HG03196 (cell line): ENCODE data around the gene GTPBP1.
A peak's percentile ranks its signal among the peaks of the same experiment; 100 is the strongest.

Experiments used
- ATAC-seq: cut with Tn5 transposase; IDR thresholded peaks from one replicate; pipeline ENCODE4 v1.9.1; 2021; ENCODE audit not compliant: unreplicated experiment

The GTPBP1 gene

DNA sequence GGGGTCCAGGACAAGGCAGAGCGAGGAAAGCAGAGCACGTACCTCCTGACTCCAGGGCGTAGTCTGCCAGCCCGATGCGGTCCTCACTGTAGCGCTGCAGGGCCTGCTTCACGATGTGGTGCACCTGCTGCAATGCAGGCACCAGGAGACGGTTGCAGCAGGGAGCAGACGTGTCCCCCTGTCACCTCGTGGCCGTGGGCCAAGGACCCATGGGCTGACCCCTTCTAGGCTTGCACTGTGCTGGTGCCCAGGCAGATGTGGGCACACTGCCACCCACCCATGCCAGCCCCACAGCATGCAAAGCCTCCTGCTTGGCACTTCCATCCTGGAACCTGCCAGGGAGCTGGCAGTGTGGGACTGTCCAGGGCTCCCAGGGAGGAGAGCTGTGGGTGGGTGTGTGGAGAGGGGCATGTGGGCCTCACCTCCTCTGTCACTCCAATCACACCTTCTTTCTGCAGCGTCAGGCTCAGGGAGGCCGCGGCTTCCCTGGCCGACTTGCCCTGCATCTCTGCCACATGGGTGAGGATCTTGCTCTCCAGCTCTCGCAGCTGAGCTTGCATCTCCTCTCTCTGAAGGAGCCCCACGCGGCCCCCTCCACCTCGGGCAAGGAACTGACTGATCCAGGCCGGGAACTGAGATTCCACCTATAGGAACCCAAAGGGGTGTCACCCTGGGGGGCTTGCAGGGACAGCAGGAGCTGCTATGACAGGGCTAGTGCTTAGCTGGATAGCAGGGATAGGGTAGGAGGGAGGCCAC lies 33.7 kb downstream of the GTPBP1 start:
- ATAC-seq = no peak

DNA sequence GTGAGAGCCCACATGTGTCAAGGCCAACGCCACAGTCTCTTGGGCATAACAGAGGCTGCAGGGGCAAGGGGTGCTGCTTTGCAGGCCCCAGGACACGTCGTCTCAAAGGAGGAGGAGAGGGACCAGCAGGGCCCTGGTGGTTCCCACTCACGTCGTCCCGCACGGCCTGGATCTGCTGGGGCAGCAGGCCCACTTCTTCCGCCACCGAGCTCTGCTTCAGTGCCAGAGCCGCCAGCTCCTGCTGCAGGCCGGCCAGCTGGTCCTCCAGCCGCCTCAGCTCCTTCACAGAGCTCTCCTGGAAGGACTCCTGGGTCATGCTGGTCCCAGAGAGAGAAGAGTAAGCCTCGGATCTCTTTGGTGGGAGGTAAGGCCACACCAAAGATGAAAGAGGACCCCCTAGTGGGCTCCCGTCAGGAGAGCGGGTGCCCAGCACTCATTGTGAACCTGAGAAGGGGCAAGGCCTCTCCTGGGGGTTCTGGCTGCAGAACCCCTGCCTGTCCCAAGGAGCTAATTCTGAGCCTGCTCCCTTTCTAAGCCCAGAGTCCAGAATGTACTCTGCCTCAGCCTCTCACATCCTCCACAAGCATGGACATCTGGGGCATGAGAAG lies 34.5 kb downstream of the GTPBP1 start:
- ATAC-seq = no peak

- no peak for ATAC-seq
These were observed 35.0 kb downstream of the GTPBP1 start for GRCh38 chr22:38740754-38741153.

DNA sequence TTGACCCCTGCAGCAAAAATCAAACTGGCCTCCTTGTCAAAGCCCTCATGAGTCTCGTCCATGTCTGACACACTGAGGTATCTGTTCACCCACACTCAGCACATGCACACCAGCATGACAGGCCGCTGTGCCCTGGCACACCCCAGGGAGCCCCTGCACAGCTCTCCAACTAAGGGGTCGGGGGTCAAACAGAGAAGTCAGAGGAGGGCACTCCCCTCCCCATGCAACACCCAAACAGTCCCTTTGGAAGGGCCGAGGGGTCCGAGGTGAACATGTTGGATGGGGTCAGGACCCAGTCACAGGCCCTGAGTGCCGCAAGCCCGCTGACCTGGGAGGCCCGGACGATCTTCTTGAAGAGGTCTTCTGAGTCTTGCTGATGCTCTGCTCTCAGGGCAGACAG lies 35.4 kb downstream of the GTPBP1 start:
- no peak for ATAC-seq

DNA sequence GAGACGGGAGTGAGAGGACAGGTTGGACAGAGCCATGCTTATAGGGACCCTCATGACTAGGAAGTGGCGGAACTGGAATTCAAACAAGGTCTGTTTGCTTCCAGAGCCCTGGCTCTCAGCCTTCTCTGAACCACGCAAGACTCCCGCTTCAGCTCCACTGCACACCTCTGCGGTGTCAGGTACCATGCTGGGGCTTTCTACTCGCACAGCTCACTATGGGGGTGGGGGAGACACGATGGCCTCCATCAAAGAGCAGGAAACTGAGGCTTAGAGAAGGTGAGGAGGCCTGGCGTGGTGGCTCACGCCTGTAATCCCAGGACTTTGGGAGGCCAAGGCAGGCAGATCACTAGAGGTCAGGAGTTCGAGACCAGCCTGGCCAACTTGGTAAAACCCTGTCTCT lies 35.8 kb downstream of the GTPBP1 start:
- no peak for ATAC-seq

DNA sequence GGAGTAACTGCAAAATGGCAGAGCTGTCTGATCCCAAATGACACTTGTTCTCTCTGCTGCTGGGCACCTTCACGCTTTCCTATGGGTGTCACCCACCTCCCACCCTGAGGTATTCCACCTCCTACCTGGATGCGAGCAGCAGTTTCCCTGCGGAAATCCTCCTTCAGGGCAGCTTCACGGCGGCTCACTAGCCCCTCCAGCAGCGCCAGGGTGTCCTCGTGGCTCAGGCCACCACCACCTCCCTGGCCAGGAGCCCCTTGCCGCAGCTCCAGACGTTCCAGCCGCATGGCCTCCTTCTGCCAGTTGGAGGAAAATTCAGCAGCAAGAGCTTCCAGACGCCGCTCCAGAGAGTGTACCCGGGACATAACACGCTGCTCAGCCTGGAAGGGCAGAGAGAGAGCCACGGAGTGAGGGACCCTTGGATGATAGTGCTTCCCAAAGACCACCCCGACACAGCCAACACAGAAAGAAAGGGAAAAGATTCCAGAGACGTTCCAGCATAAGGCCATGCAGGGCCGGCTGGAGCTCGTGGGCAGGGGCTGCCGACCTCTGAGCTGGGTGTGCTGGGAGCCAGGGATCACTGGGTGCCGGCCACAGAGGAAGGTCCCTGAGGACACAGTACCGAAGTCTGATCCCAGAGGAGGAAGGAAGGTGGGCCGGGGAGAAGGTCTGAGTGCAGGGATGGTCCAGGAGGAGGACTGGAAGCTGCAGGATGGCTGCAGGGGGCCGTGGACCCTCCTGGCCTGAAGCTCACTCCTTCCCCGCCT lies 36.6 kb downstream of the GTPBP1 start:
- no peak for ATAC-seq

- no peak for ATAC-seq
These were observed 39.2 kb downstream of the GTPBP1 start for GRCh38 chr22:38744981-38745380.

DNA sequence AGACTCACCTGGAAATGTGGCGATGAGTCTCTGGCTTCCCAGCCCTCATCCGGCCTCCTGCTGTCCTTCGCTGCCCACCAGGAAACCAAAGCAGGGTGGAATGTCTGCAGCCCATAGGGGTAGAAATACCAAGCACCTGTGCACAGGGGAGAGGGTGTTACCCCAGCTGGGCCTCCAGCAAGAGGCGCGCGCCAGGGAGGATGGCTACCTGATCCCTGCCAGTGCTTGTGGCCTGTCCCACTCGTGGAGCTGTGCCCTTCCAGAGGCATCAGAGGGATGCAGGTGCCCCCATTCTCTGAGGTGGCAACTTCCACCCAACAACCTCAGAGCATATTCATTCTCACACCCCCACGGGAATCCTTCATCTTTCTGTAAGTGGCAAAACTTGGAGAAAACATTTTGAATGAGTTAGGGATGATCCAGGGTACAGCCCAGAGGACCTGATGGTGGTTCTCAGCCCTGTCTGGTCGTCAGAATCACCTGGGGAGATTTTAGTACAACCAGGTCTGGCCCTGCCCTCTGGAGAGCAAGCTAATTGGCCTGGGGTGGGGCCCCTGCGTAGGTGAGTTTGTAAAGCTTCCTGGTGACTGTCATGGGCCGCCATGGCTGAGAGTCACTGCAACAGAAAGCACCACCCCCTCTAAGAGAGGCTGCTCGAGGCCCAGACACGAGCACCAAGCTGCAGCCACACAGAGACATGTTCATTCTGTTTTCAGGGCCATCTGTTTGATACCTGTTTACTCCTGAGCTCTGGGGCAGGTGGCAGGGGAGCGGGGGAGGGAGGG lies 40.1 kb downstream of the GTPBP1 start:
- ATAC-seq = no peak

GRCh38 chr22:38748487-38749136 lies 42.9 kb downstream of the GTPBP1 start:
- no peak for ATAC-seq

DNA sequence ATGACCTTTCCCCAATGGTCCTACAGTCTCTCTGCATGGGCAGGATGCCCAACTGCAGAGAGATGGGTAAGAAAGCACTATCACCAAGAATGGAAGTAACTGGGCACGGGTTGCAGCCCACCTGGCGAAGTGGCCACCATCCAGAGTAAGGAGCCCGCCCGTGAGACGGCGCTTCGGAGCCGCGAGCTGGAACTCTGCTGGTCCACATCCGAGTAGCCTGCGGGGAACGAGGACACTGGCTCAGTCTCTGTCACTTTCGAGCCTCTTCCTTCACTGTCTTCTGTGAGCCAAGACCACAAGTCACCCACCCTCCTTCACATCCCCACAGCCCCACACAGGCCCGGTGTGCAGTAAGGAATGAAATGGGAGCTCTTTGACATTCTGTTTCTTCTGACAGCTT lies 44.4 kb downstream of the GTPBP1 start:
- no peak for ATAC-seq

DNA sequence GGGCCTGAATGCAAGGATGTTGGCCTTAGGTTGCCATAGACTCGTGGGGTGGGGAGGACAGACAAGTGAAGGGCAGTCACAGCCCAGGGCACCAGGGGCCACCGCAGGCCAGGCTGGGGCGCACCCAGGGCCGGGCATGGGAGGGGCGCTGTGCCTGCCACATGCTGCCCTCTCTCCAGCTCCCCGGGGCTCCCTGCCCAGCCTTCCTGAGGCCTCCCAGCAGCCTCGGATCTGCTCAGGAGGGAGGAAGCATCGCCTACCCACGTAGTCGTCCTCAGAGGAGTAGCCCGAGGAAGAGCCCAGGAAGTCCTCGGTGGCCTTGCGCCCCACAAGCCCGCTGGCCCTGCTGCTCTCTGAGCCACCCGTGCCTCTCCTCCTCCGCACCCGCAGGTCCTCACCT lies 44.9 kb downstream of the GTPBP1 start:
- ATAC-seq = no peak

GRCh38 chr22:38751066-38751421 lies 45.3 kb downstream of the GTPBP1 start:
- ATAC-seq = no peak

DNA sequence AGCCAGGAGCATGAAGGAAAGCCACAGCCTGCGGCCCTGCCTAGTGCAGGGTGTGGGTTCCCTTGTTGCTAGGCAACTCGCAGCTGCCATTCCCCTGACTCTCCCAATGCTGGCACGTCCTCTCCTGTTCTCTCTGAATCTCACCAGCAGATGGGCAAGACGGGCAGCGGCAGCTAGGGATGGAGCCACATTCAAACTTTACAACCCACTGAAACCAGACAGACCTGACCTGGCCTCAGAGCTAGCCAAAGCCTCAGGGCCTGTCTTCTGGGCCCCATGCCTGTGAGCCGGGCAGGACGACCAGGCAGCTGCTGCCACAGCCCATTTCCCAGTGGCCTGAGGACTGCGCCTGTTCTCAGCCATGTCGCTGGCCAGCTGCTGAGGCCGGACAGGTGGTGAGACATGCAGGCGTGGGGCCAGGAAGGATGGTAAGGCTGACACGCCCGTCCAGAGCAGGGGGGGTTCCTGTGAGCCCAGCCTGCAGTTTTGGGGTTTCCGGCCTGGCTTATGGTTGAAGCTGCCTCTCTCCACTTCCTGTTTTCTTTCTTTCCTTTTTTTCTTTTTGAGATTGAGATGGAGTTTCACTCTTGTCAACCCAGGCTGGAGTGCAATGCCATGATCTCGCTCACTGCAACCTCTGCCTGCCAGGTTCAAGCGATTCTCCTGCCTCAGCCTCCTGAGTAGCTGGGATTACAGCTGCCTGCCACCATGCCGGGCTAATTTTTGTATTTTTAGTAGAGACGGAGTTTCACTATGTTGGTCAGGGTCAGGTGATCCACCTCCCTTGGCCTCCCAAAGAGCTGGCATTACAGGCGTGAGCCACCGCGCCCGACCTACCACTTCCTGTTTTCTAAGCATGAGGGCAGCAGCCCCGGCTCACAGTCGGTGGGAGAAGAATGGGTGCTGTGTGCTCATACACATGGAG lies 45.9 kb downstream of the GTPBP1 start:
- peak; percentile 39 for ATAC-seq

- ATAC-seq = no peak
These were observed 48.4 kb downstream of the GTPBP1 start for GRCh38 chr22:38753948-38754750.

DNA sequence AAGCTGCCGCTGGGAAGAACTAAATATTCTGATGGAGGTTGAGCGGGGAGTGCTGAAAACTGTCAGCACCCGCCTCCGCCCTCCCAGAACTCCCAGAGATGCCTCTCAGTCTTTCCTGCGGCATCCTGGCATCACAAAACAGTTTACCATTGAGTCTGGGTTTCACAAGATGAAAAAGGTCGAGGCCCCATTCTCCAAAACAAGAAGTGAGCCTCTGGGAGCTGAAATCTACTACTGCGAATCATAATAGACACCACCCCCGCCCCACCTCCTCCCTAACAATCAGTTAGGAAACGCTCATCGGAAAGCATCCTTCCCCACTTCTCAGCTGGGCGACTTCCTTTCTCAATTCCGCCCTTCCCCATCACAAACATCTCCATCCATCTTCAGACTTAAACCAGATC lies 49.0 kb downstream of the GTPBP1 start:
- no peak for ATAC-seq

DNA sequence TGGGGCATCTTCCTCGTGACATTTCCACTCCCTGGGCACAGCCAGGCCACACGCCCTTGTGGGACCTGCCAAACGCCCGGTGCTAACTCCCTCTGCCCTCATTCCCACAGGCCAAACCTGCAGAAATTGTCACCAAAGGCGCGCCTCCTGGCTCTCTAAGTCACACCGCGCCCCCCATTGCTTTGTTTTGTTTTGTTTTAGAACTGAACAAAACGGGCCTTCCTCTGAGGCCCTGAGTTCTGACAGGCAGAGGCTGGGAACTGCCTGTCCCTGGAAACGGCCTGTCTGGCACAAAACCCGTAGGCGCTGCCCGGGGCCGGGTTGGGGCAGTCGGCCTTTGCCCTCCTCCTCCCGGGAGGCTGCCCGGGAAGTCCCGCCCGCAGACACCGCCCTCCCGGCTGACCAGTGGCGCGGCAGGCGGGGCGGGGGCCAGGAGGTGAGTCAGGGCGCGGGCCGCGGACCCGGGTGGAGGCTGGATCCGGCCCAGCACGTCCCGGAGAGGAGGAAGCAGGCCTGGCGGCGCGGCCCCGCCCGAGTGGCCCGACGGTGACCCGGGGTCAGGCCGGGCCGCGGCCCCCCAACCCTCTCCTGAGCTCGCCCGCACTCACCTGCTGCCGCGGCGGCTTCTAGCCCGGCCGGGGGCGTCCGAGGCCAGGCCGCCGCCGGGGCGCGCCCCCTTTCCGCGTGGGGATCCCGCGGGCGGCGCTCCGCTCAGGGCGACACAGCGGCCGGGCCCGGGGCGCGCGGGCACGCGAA lies 49.6 kb downstream of the GTPBP1 start:
- ATAC-seq = peak; percentile 38

DNA sequence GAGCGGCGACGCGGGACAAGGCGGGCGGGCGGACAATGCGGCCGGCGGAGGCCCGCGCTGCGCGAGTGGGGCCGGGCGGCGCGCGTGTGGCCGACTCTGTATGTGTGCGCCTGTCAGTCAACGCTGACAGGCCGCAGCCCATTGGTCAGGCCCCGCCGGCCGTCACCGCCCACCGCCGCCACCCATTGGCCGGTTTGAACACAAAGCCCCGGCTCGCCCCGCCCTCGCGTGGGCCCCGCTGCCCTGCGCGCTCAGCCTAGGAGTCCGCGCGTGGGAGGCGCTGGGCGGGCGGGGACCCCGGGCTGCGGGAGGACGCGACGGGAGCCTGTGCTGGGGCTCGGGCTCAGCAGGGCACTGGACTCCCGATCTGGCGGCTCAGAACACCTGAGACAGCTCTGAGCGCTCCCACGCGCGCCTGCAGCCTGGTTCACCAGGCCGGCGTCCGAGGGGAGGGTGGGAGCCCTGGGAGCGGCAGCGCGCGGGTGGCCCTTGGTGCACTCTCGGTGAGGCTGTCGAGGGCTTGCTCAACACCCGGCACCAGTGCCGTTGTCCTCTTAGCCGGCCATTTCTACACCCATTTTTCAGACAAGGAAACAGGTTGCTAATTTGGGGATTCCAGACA lies 50.3 kb downstream of the GTPBP1 start, which contains the start of gene SUN2:
Gene SUN2, minus strand, starts transcription at position 88 of the 622 bp plus-strand sequence. CDS start 3,370 bp downstream, outside the sequence.
- ATAC-seq = peak; percentile 48
